Spleen (tissue), 7 donors: Measurements from ENCODE around the gene TLK1.

Experiments
- CTCF ChIP-seq, 11 experiments: fragments of 200-600 bp in 7 of 11; fragments of 450-650 bp in 4 of 11; sonication (generic) in 4 of 11; IDR thresholded peaks in 8 of 11; conservative IDR thresholded peaks in 3 of 11; 1 replicate in 7 of 11; 2 replicates in 4 of 11; pipeline versions ENCODE4 v1.4.0 to v1.8.0; 2016 to 2021; ENCODE audit warnings: antibody characterized with exemption in 11 of 11, inconsistent platforms in 4 of 11, mild to moderate bottlenecking in 1 of 11
- POLR2A ChIP-seq, 3 donors: fragments of 450-650 bp; IDR thresholded peaks; one replicate each; pipeline ENCODE4 v1.5.1; 2017; ENCODE audit warnings: antibody characterized with exemption in 3 of 3, mild to moderate bottlenecking in 1 of 3
- POLR2AphosphoS5 ChIP-seq, 3 donors: sonication (generic); formaldehyde crosslinking; IDR thresholded peaks; one replicate each; pipeline ENCODE4 v1.5.1; 2017; ENCODE audit warnings: antibody characterized with exemption in 3 of 3
- donor health status: DM: no; HTN: no; CAD: no; lungs with moderate emphysema.
- donor health status: DM: no; HTN: no; CAD: no.
- donor health status: DM: no; HTN: no; CAD: no.

DNA sequence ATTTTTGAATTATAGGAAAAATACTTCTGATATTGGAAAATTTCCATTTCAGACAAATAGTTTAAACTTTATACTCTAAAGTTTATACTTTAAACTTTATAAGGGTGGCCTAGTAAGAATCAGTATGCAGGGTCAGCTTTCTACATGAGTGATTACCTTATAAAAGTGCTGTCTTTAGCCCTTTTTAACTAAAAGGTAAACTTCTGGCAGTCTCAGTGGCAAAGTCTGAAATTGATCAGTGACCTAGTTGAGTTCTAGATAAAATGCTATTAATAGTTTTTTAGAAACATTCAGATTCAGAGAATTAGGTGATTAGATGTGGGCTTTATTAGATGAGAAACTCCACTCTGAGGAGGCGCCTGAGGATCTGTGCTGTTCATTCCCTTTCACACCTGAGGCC, 216.1 kb downstream of the TLK1 start:
- TF ChIP-seq CTCF (IDR thresholded peaks at IDR 0.05 in 8 of 11, conservative IDR thresholded peaks at IDR 0.05 in 3 of 11) (no peak), POLR2A (IDR thresholded peaks at IDR 0.05) (no peak), POLR2AphosphoS5 (IDR thresholded peaks at IDR 0.05) (no peak)
